GM23338 (cell line): ENCODE data around the gene STX8. TPM values are rescaled to one million over a fixed set of nuclear protein-coding genes. Genes with fewer than 3 reads are reported as not detected.

Experiments
- ATAC-seq: fragments of 200-7000 bp; cut with Tn5 transposase; 3 replicates; pipeline ENCODE4 v1.9.1; 2020
- DNase-seq: peaks from one replicate; pipeline ENCODE4 v3.0.0-alpha.2; 2015; ENCODE audit warnings: low spot score
- H2AFZ ChIP-seq: fragments of 200-600 bp; sonication (generic); 2 replicates; pipeline ENCODE4 v1.8.0; 2016; ENCODE audit warnings: antibody characterized with exemption, mild to moderate bottlenecking, moderate library complexity
- H3F3A ChIP-seq: fragments of 200-600 bp; sonication (generic); replicated peaks from 2 replicates; pipeline ENCODE4 v1.8.0; 2017; ENCODE audit warnings: antibody characterized with exemption, mixed run types, low read depth
- H3K27ac ChIP-seq: fragments of 200-600 bp; sonication (generic); 2 replicates; pipeline ENCODE4 v1.6.1; 2016; ENCODE audit warnings: low read depth
- H3K27me3 ChIP-seq: fragments of 200-600 bp; sonication (generic); 2 replicates; pipeline ENCODE4 v1.8.0; 2016; ENCODE audit warnings: mild to moderate bottlenecking, mixed run types, moderate library complexity; ENCODE audit not compliant: insufficient read depth
- H3K36me3 ChIP-seq: fragments of 200-600 bp; sonication (generic); 2 replicates; pipeline ENCODE4 v1.8.0; 2016; ENCODE audit warnings: mild to moderate bottlenecking; ENCODE audit not compliant: insufficient read depth
- H3K4me1 ChIP-seq: fragments of 200-600 bp; sonication (generic); 2 replicates; pipeline ENCODE4 v1.8.0; 2016; ENCODE audit warnings: mild to moderate bottlenecking, moderate library complexity; ENCODE audit not compliant: insufficient read depth
- H3K4me2 ChIP-seq: fragments of 200-600 bp; sonication (generic); 2 replicates; pipeline ENCODE4 v1.7.1; 2017; ENCODE audit warnings: mixed run types
- H3K4me3 ChIP-seq: fragments of 200-600 bp; sonication (generic); 2 replicates; pipeline ENCODE4 v1.6.1; 2016; ENCODE audit warnings: mixed run types
- H3K79me2 ChIP-seq: fragments of 200-600 bp; sonication (generic); replicated peaks from 2 replicates; pipeline ENCODE4 v1.8.0; 2017; ENCODE audit warnings: mild to moderate bottlenecking; ENCODE audit not compliant: insufficient read depth
- H3K9me2 ChIP-seq: fragments of 200-600 bp; sonication (generic); 2 replicates; pipeline ENCODE4 v1.8.0; 2017; ENCODE audit not compliant: insufficient read depth
- H4K20me1 ChIP-seq: fragments of 200-600 bp; sonication (generic); replicated peaks from 2 replicates; pipeline ENCODE4 v1.8.0; 2017; ENCODE audit warnings: mild to moderate bottlenecking; ENCODE audit not compliant: insufficient read depth
- H3K27ac Mint-ChIP-seq: 2 replicates; pipeline ENCODE4 v1.8.0; 2020; ENCODE audit warnings: inconsistent platforms, mild to moderate bottlenecking, moderate library complexity, mixed read lengths
- H3K27me3 Mint-ChIP-seq: 3 replicates; pipeline ENCODE4 v1.8.0; 2022; ENCODE audit warnings: low read depth, mild to moderate bottlenecking, moderate library complexity, mixed read lengths, inconsistent platforms; ENCODE audit not compliant: insufficient read depth, poor library complexity
- H3K36me3 Mint-ChIP-seq: 3 replicates; pipeline ENCODE4 v1.8.0; 2021; ENCODE audit warnings: low read depth, mild to moderate bottlenecking, inconsistent platforms, moderate library complexity, mixed read lengths
- H3K4me1 Mint-ChIP-seq: 3 replicates; pipeline ENCODE4 v1.8.0; 2020; ENCODE audit warnings: mild to moderate bottlenecking, inconsistent platforms, mixed read lengths
- H3K4me3 Mint-ChIP-seq: 3 replicates; pipeline ENCODE4 v1.8.0; 2021; ENCODE audit warnings: moderate library complexity, mild to moderate bottlenecking, inconsistent platforms, mixed read lengths
- H3K9me3 Mint-ChIP-seq: 3 replicates; pipeline ENCODE4 v1.8.0; 2020; ENCODE audit warnings: moderate library complexity, mild to moderate bottlenecking, inconsistent platforms, mixed read lengths
- CTCF ChIP-seq, 2 experiments: fragments of 200-600 bp in 1 of 2; sonication (generic) in 1 of 2; conservative IDR thresholded peaks; 2 replicates each; pipeline versions ENCODE4 v1.5.1 to v1.6.1; 2016 to 2017; ENCODE audit warnings: antibody characterized with exemption in 2 of 2, low read depth in 2 of 2, mild to moderate bottlenecking in 2 of 2, moderate library complexity in 1 of 2
- ETS1 ChIP-seq: IDR thresholded peaks from 2 replicates; pipeline ENCODE4 v1.6.1; 2016; ENCODE audit warnings: antibody characterized with exemption
- EZH2 ChIP-seq: fragments of 200-600 bp; sonication (generic); IDR thresholded peaks from one replicate; pipeline ENCODE4 v1.8.0; 2017; ENCODE audit warnings: antibody characterized with exemption, mild to moderate bottlenecking, low read depth; ENCODE audit not compliant: unreplicated experiment
- JUNB ChIP-seq: IDR thresholded peaks from one replicate; pipeline ENCODE4 v1.6.1; 2016; ENCODE audit warnings: antibody characterized with exemption; ENCODE audit not compliant: unreplicated experiment
- POLR2AphosphoS5 ChIP-seq: IDR thresholded peaks from 2 replicates; pipeline ENCODE4 v1.6.1; 2016; ENCODE audit warnings: antibody characterized with exemption, low read depth
- ZNF114 ChIP-seq: fragments of 250-450 bp; sonication (Bioruptor Pico); IDR thresholded peaks from 2 replicates; pipeline ENCODE4 v1.5.0; 2020; ENCODE audit warnings: mild to moderate bottlenecking, moderate library complexity
- ZNF462 ChIP-seq: fragments of 250-450 bp; sonication (Bioruptor Pico); IDR thresholded peaks from 2 replicates; pipeline ENCODE4 v1.5.0; 2020; ENCODE audit warnings: mild to moderate bottlenecking, moderate library complexity
- polyA plus RNA-seq: library from polyadenylated mRNA; unstranded; fragments of >200 nt; fragmentation: Nextera tagmentation; extraction: Ambion mirVana; gene quantifications from 2 replicates; pipeline ENCODE4 v1.2.1, GENCODE V29; 2016
- total RNA-seq: library from RNA; depleted of rRNA; stranded (reverse); fragments of >200 nt; shearing (Covaris generic); gene quantifications from 2 replicates; pipeline ENCODE4 v1.2.3, GENCODE V29; 2014

The STX8 gene
- total and polyA plus RNA-seq, 2 experiments from 2014 or later, result 59.4 to 82.3 TPM

- TF ChIP-seq CTCF (conservative IDR thresholded peaks at IDR 0.05; ENCODE audit: low read depth in 2 of 2) (no peak), ZNF114 (no peak), JUNB (no peak), EZH2 (no peak), ETS1 (no peak)
Measured at GRCh38 chr17:9233271-9233599, 342.4 kb downstream of the STX8 start (continued).

- H3K27me3 ChIP-seq, result no peaks in the 10 kb centered on the region
- H3K79me2 ChIP-seq, result no peaks in the 10 kb centered on the region
- no peak overlapping the region for H3K4me2 ChIP-seq
- no peaks in the 10 kb centered on the region for H3F3A ChIP-seq
- H3K36me3 ChIP-seq, result no peaks in the 10 kb centered on the region
- Mint-ChIP-seq H3K27ac (no peak overlapping the region), H3K4me1 (no peaks in the 10 kb centered on the region; the same call in 2 of the 3 replicates), H3K27me3 (peaks cover 6% of the 10 kb centered on the region), H3K36me3 (no peaks in the 10 kb centered on the region), H3K9me3 (no peaks in the 10 kb centered on the region), H3K4me3 (no peak overlapping the region)
- H3K27ac ChIP-seq, result no peak overlapping the region
- no peak for ATAC-seq
- H2AFZ ChIP-seq, result no peak overlapping the region
- no peaks in the 10 kb centered on the region for H3K9me2 ChIP-seq
- TF ChIP-seq POLR2AphosphoS5 (no peak), ZNF462 (CRISPR knock-in tag) (no peak)
- H4K20me1 ChIP-seq, result no peaks in the 10 kb centered on the region
- H3K4me1 ChIP-seq, result no peaks in the 10 kb centered on the region
- DNase-seq, result no peak
- no peak overlapping the region for H3K4me3 ChIP-seq
Measured at GRCh38 chr17:9232591-9233270, 342.9 kb downstream of the STX8 start.
